NCI-H2081 treated with DMSO at 0.1 percent for 48 hours (cell line): ENCODE data around the gene MTPN.

Experiments used
- DNase-seq: peaks from one replicate; lab custom pipeline; 2025; lab: John Stamatoyannopoulos, UW

Gene MTPN

GRCh38 chr7:135981958-135982646, 4.9 kb upstream of the MTPN start:
- no peak for DNase-seq

- no peak for DNase-seq
Observed at GRCh38 chr7:135980665-135981180, 3.6 kb upstream of the MTPN start.

GRCh38 chr7:135980012-135980551, 2.9 kb upstream of the MTPN start:
- DNase-seq = no peak

GRCh38 chr7:135979471-135980011, 2.4 kb upstream of the MTPN start:
- DNase-seq = no peak

- no peak for DNase-seq
Observed at GRCh38 chr7:135978624-135979023, 1.5 kb upstream of the MTPN start.

GRCh38 chr7:135977742-135978066, 545 bp upstream of the MTPN start:
- DNase-seq = no peak

GRCh38 chr7:135976312-135977006, 700 bp downstream of the MTPN start:
- no peak for DNase-seq

GRCh38 chr7:135975166-135975565, 2.0 kb downstream of the MTPN start:
- DNase-seq = no peak

- DNase-seq = no peak
Observed at GRCh38 chr7:135974667-135975066, 2.5 kb downstream of the MTPN start.

GRCh38 chr7:135971366-135971725, 5.8 kb downstream of the MTPN start:
- DNase-seq = no peak

GRCh38 chr7:135970682-135971365, 6.3 kb downstream of the MTPN start:
- DNase-seq = no peak

GRCh38 chr7:135970045-135970444, 7.1 kb downstream of the MTPN start:
- no peak for DNase-seq

- DNase-seq = no peak
Observed at GRCh38 chr7:135966341-135967043, 10.7 kb downstream of the MTPN start.

- DNase-seq = no peak
Observed at GRCh38 chr7:135965602-135966001, 11.6 kb downstream of the MTPN start.

GRCh38 chr7:135964791-135965190, 12.4 kb downstream of the MTPN start:
- DNase-seq = no peak

- no peak for DNase-seq
Observed at GRCh38 chr7:135964274-135964673, 12.9 kb downstream of the MTPN start.

- no peak for DNase-seq
Observed at GRCh38 chr7:135962802-135963201, 14.4 kb downstream of the MTPN start.

- no peak for DNase-seq
Observed at GRCh38 chr7:135960709-135961451, 16.3 kb downstream of the MTPN start.

- DNase-seq = no peak
Observed at GRCh38 chr7:135959646-135960363, 17.4 kb downstream of the MTPN start.

GRCh38 chr7:135958173-135958572, 19.0 kb downstream of the MTPN start:
- no peak for DNase-seq

- no peak for DNase-seq
Observed at GRCh38 chr7:135957627-135958026, 19.5 kb downstream of the MTPN start.
